Peyer's patch (tissue), 4 donors: ENCODE results near the gene PTX4.

Experiments used
- CTCF ChIP-seq, 6 experiments: fragments of 450-650 bp in 4 of 6; fragments of 200-600 bp in 2 of 6; sonication (generic) in 1 of 6; IDR thresholded peaks; one replicate each; pipeline ENCODE4 v1.5.1; 2017 to 2019; ENCODE audit warnings: antibody characterized with exemption in 6 of 6, mild to moderate bottlenecking in 3 of 6, moderate library complexity in 1 of 6
- POLR2A ChIP-seq, 2 donors: fragments of 450-650 bp; IDR thresholded peaks; one replicate each; pipeline ENCODE4 v1.5.1; 2017; ENCODE audit warnings: antibody characterized with exemption in 2 of 2, mild to moderate bottlenecking in 2 of 2, moderate library complexity in 2 of 2

- no peak for TF ChIP-seq POLR2A (IDR thresholded peaks at IDR 0.05)
- no peak for TF ChIP-seq CTCF (IDR thresholded peaks at IDR 0.05)
Observed at GRCh38 chr16:1447965-1448364, 40.8 kb downstream of the PTX4 start.
